ENCODE data around the gene ATG13.

Gene ATG13

DNA sequence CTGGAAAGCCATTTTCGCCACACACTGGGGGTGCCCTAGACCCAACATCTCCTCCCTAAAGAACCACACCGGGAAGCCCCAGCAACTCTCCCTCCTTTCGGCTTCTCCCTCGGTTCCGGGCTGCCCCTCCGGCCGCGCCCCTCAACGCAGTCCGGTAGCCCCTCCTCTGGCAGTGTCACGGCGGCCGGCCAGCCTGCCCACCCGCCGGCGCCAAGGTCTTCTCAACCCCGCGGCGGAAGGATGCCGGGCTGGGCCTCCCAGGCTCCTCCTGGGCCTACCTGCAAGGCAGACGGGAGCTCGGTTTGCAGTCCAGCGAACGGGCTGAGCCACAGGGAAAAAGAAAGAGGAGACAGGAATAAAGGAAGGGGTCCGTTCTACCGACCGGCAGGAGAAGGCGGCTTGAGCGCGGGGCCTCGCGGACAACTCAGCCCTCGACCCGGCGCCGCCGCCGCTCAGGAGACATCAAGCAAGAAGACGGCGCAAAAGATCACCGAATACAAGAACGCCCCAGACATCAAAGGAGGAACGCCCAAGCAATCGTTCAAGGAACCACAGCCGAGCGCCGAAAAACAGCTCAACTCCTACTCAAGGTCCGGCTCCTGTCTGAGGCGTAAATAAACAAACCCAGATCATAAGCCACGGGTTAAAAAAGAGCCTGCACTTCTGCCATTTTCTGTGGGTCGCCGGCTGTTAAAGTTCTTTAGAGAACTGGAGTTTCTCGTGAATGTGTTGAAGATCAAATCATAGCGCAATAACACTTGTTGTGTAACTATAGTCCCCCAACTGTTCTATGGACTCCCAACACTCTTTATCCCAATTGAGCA, 23.6 kb upstream of the ATG13 start, which contains the start of gene AMBRA1 (continued):
- TF ChIP-seq ZNF580 (tag by site-specific recombination; IDR thresholded peaks at IDR 0.05), result peak; percentile 30; the same call in 1 of the 2 replicates
- no peak for TF ChIP-seq FEZF1 (tag by site-specific recombination; IDR thresholded peaks at IDR 0.05)
- TF ChIP-seq KLF1 (tag by site-specific recombination; IDR thresholded peaks at IDR 0.05), result 0 out of 2 replicates have a peak, but pooled peaks have one; percentile 11
- peak; percentile 42 for TF ChIP-seq ZNF629 (tag by site-specific recombination; IDR thresholded peaks at IDR 0.05)
- TF ChIP-seq ZNF350 (tag by site-specific recombination; IDR thresholded peaks at IDR 0.05), result no peak; the same call in 1 of the 2 replicates
- peak; percentile 57; the same call in 1 of the 2 replicates for TF ChIP-seq GLIS2 (tag by site-specific recombination; IDR thresholded peaks at IDR 0.05)
- no peak for TF ChIP-seq TCF7L2 (IDR thresholded peaks at IDR 0.05; ENCODE audit: borderline replicate concordance, low read depth, low read length)
- TF ChIP-seq ZNF626 (tag by site-specific recombination; IDR thresholded peaks at IDR 0.05), result no peak
- TF ChIP-seq ZNF76 (tag by site-specific recombination; IDR thresholded peaks at IDR 0.05; ENCODE audit: borderline replicate concordance, low read depth), result peak; percentile 87
- TF ChIP-seq EGR2 (tag by site-specific recombination; IDR thresholded peaks at IDR 0.05; ENCODE audit: low read depth), result peak; percentile 58
- TF ChIP-seq ZFP37 (tag by site-specific recombination; IDR thresholded peaks at IDR 0.05), result peak; percentile 83
- no peak for TF ChIP-seq ZNF529 (tag by site-specific recombination; IDR thresholded peaks at IDR 0.05; ENCODE audit: insufficient replicate concordance)
- TF ChIP-seq ZNF302 (tag by site-specific recombination; IDR thresholded peaks at IDR 0.05; ENCODE audit: low read depth), result no peak
- peak; percentile 31; the same call in 1 of the 2 replicates for TF ChIP-seq ZBTB8A (tag by site-specific recombination; IDR thresholded peaks at IDR 0.05)
- TF ChIP-seq, protein P1, sequence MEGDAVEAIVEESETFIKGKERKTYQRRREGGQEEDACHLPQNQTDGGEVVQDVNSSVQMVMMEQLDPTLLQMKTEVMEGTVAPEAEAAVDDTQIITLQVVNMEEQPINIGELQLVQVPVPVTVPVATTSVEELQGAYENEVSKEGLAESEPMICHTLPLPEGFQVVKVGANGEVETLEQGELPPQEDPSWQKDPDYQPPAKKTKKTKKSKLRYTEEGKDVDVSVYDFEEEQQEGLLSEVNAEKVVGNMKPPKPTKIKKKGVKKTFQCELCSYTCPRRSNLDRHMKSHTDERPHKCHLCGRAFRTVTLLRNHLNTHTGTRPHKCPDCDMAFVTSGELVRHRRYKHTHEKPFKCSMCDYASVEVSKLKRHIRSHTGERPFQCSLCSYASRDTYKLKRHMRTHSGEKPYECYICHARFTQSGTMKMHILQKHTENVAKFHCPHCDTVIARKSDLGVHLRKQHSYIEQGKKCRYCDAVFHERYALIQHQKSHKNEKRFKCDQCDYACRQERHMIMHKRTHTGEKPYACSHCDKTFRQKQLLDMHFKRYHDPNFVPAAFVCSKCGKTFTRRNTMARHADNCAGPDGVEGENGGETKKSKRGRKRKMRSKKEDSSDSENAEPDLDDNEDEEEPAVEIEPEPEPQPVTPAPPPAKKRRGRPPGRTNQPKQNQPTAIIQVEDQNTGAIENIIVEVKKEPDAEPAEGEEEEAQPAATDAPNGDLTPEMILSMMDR (tag by site-specific recombination; IDR thresholded peaks at IDR 0.05), result no peak
- TF ChIP-seq ZSCAN30 (tag by site-specific recombination; IDR thresholded peaks at IDR 0.05), result 0 out of 2 replicates have a peak, but pooled peaks have one; percentile 57
- no peak; the same call in 1 of the 2 replicates for TF ChIP-seq HOXD13 (CRISPR knock-in tag; IDR thresholded peaks at IDR 0.05; ENCODE audit: borderline replicate concordance)
- TF ChIP-seq IKZF3 (tag by site-specific recombination; IDR thresholded peaks at IDR 0.05), result no peak
- TF ChIP-seq ZBTB17 (tag by site-specific recombination; IDR thresholded peaks at IDR 0.05), result peak; percentile 100
- no peak for TF ChIP-seq SALL2 (tag by site-specific recombination; IDR thresholded peaks at IDR 0.05; ENCODE audit: borderline replicate concordance)
- peak; percentile 51; the same call in 1 of the 2 replicates for TF ChIP-seq SP7 (tag by site-specific recombination; IDR thresholded peaks at IDR 0.05)
- TF ChIP-seq ZNF501 (tag by site-specific recombination; IDR thresholded peaks at IDR 0.05), result peak; percentile 78; the same call in 1 of the 2 replicates
- TF ChIP-seq ZNF677 (tag by site-specific recombination; IDR thresholded peaks at IDR 0.05), result no peak
- 0 out of 2 replicates have a peak, but pooled peaks have one; percentile 38 for TF ChIP-seq REST (tag by site-specific recombination; IDR thresholded peaks at IDR 0.05)
- TF ChIP-seq ZNF843 (tag by site-specific recombination; IDR thresholded peaks at IDR 0.05), result peak; percentile 30; the same call in 1 of the 2 replicates
- TF ChIP-seq, protein P2, sequence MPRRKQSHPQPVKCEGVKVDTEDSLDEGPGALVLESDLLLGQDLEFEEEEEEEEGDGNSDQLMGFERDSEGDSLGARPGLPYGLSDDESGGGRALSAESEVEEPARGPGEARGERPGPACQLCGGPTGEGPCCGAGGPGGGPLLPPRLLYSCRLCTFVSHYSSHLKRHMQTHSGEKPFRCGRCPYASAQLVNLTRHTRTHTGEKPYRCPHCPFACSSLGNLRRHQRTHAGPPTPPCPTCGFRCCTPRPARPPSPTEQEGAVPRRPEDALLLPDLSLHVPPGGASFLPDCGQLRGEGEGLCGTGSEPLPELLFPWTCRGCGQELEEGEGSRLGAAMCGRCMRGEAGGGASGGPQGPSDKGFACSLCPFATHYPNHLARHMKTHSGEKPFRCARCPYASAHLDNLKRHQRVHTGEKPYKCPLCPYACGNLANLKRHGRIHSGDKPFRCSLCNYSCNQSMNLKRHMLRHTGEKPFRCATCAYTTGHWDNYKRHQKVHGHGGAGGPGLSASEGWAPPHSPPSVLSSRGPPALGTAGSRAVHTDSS (tag by site-specific recombination; IDR thresholded peaks at IDR 0.05), result no peak
- TF ChIP-seq ZNF335 (tag by site-specific recombination; conservative IDR thresholded peaks at IDR 0.05), result peak; percentile 85
- peak; percentile 54; the same call in 1 of the 2 replicates for TF ChIP-seq ZFP69B (tag by site-specific recombination; IDR thresholded peaks at IDR 0.05)
- peak; percentile 65 for TF ChIP-seq ZNF394 (tag by site-specific recombination; IDR thresholded peaks at IDR 0.05; ENCODE audit: borderline replicate concordance)
- TF ChIP-seq KLF9 (tag by site-specific recombination; IDR thresholded peaks at IDR 0.05; ENCODE audit: low read depth), result peak; percentile 37; the same call in 1 of the 2 replicates
- no peak for TF ChIP-seq ZNF596 (tag by site-specific recombination; IDR thresholded peaks at IDR 0.05)
- no peak for TF ChIP-seq ZNF792 (tag by site-specific recombination; IDR thresholded peaks at IDR 0.05)
- TF ChIP-seq ZNF2 (tag by site-specific recombination; IDR thresholded peaks at IDR 0.05), result peak; percentile 69; the same call in 1 of the 2 replicates
- no peak for TF ChIP-seq ZBTB48 (tag by site-specific recombination; IDR thresholded peaks at IDR 0.05)

All from HEK293 (cell line).